Measurements from ENCODE around the gene RHCE.
"Not testable (repeated sequence)": the region's sequence is repeated elsewhere in the genome, so short reads cannot be mapped to it uniquely, and the experiment has no call there.

DNA sequence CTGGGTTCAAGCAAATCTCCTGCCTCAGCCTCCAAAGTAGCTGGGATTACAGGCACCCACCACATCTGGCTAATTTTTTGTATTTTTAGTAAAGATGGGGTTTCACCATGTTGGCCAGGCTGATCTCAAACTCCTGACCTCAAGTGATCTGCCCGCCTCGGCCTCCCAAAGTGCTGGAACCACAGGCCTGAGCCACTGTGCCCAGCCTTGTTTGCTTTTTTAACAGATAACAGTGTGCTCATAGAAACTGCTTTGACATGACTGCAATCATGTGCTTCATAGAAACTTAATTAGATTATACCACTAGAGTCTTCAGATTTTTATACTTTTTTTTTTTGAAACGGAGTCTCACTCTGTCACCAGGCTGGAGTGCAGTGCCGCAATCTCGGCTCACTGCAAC, 91.3 kb downstream of the RHCE start:
- TF ChIP-seq, protein P1, sequence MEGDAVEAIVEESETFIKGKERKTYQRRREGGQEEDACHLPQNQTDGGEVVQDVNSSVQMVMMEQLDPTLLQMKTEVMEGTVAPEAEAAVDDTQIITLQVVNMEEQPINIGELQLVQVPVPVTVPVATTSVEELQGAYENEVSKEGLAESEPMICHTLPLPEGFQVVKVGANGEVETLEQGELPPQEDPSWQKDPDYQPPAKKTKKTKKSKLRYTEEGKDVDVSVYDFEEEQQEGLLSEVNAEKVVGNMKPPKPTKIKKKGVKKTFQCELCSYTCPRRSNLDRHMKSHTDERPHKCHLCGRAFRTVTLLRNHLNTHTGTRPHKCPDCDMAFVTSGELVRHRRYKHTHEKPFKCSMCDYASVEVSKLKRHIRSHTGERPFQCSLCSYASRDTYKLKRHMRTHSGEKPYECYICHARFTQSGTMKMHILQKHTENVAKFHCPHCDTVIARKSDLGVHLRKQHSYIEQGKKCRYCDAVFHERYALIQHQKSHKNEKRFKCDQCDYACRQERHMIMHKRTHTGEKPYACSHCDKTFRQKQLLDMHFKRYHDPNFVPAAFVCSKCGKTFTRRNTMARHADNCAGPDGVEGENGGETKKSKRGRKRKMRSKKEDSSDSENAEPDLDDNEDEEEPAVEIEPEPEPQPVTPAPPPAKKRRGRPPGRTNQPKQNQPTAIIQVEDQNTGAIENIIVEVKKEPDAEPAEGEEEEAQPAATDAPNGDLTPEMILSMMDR (IDR thresholded peaks at IDR 0.05; ENCODE audit: insufficient read depth, low read length, poor library complexity, severe bottlenecking), result not testable (repeated sequence)
- TF ChIP-seq EZH2phosphoT487 (conservative IDR thresholded peaks at IDR 0.05; ENCODE audit: low read length), result not testable (repeated sequence)
